Adrenal gland (tissue), 12 donors: Measurements from ENCODE around the gene FADS2. TPM values are rescaled to one million over a fixed set of nuclear protein-coding genes. Genes with fewer than 3 reads are reported as not detected.
A peak's percentile ranks its signal among the peaks of the same experiment; 100 is the strongest.

Experiments used
- DNase-seq, 7 donors: peaks; one replicate each; pipeline ENCODE4 v3.0.0-alpha.2; 2019 to 2020
- H3K27ac ChIP-seq, 5 donors: fragments of 200-600 bp; sonication (generic) in 4 of 5; 1 replicate in 3 of 5; 2 replicates in 2 of 5; pipeline versions ENCODE4 v1.5.1 to v1.8.0; 2016 to 2020; ENCODE audit warnings: mild to moderate bottlenecking in 1 of 5
- H3K27me3 ChIP-seq: fragments of 200-600 bp; 2 replicates; pipeline ENCODE4 v1.8.0; 2021
- H3K36me3 ChIP-seq, 2 donors: fragments of 200-600 bp; replicated peaks in 1 of 2; 1 replicate in 1 of 2; 2 replicates in 1 of 2; pipeline versions ENCODE4 v1.5.1 to v1.8.0; 2018 to 2022
- H3K4me1 ChIP-seq, 2 donors: fragments of 200-600 bp; replicated peaks in 1 of 2; 1 replicate in 1 of 2; 2 replicates in 1 of 2; pipeline versions ENCODE4 v1.5.1 to v1.8.0; 2018 to 2021
- H3K4me3 ChIP-seq, 4 donors: fragments of 200-600 bp; sonication (generic) in 3 of 4; one replicate each; pipeline ENCODE4 v1.5.1; 2016 to 2018
- H3K9me3 ChIP-seq, 3 donors: fragments of 200-600 bp; sonication (generic) in 1 of 3; replicated peaks in 1 of 3; 1 replicate in 2 of 3; 2 replicates in 1 of 3; pipeline versions ENCODE4 v1.5.1 to v1.8.0; 2016 to 2021
- CTCF ChIP-seq, 6 experiments: fragments of 450-650 bp in 4 of 6; fragments of 200-600 bp in 2 of 6; sonication (generic) in 1 of 6; IDR thresholded peaks; 1 replicate in 5 of 6; 2 replicates in 1 of 6; pipeline versions ENCODE4 v1.5.1 to v1.8.0; 2016 to 2021; ENCODE audit warnings: antibody characterized with exemption in 6 of 6, mild to moderate bottlenecking in 2 of 6, moderate library complexity in 1 of 6
- POLR2A ChIP-seq, 2 donors: fragments of 450-650 bp; IDR thresholded peaks; one replicate each; pipeline ENCODE4 v1.6.1; 2017; ENCODE audit warnings: antibody characterized with exemption in 2 of 2, mild to moderate bottlenecking in 2 of 2, moderate library complexity in 1 of 2
- WGBS, 4 donors: extraction: QIAGEN DNeasy Blood & Tissue Kit in 2 of 4; methylation state at CpG; one replicate each; pipeline versions ENCODE4 v1.1.5 to v1.1.7; 2013 to 2017; 5-methylcytosine and 5-hydroxymethylcytosine counted together
- intact Hi-C, 2 donors: fragments of 100-400 bp; cut with DNase I; formaldehyde crosslinking; loops; one replicate each; pipeline versions ENCODE4 v1.14.1 to v1.15.0; 2022 to 2023
- polyA plus RNA-seq, 3 donors: library from polyadenylated mRNA; stranded (reverse); fragments of 200-250 nt in 2 of 3; fragments of 350-450 nt in 1 of 3; fragmentation: Illumina TruSeq in 1 of 3; extraction: RNeasy Lipid Tissue Mini Kit (QIAGEN cat#74804) in 1 of 3; gene quantifications; one replicate each; pipeline ENCODE4 v1.2.3, GENCODE V29; 2013 to 2014
- total RNA-seq, 9 donors: library from RNA; depleted of rRNA in 4 of 9; stranded (reverse); fragments of >200 nt in 4 of 9; fragments of 120-200 nt in 1 of 9; fragmentation: NEBNext Ultra II Directional in 1 of 9; extraction: Animal tissue kit (Norgen Biotek cat#: 25700) in 1 of 9; gene quantifications; one replicate each; pipeline versions ENCODE4 v1.1.0 to v1.2.4, GENCODE V29; 2013 to 2023
- donor health status: healthy with polysubstance abuse.
- donor health status: Bipolar disorder and iron deficiency.
- donor health status: DM: yes; HTN: yes; CAD: no.
- donor health status: DM: no; HTN: no; CAD: no.
- donor health status: DM: no; HTN: no; CAD: no.
- donor health status: DM: yes; HTN: yes; CAD: no.

Gene FADS2
- total and polyA plus RNA-seq, 12 donors: 134 to 1,327 (median 488) TPM

GRCh38 chr11:61816736-61817455 lies 11.2 kb upstream of the FADS2 start, which contains the start of gene FADS1:
Gene FADS1 (minus strand): TSS chr11:61817003. CDS start chr11:61816929, 74 bp downstream.
- Histone ChIP-seq H3K27me3 (no peaks in the 10 kb centered on the region), H3K4me1 (peaks cover 9 to 13% of the 10 kb centered on the region in 2 donors), H3K4me3 (peak within 1 kb of the TSS; percentile 13 to 58 (median 42)), H3K36me3 (peaks cover 0 to 14% of the 10 kb centered on the region in 2 donors), H3K9me3 (no peaks in the 10 kb centered on the region), H3K27ac (peak within 1 kb of the TSS; percentile 95 to 99 (median 99))
- DNase-seq: peak; percentile 93 to 98 (median 95)
- TF ChIP-seq CTCF (IDR thresholded peaks at IDR 0.05) (peak; percentile 31 to 61 (median 50)), POLR2A (IDR thresholded peaks at IDR 0.05) (peak; percentile 68 to 71)
- 1 to 3% (median 2%) methylated on average over 5 to 73 of the region's 73 CpGs for WGBS, 4 donors
- intact Hi-C loops: no loop called here

- peak overlapping the region in 4 of 5 donors; percentile 98 to 99 (median 99) for H3K27ac ChIP-seq
These were observed 10.5 kb upstream of the FADS2 start for GRCh38 chr11:61817471-61818202.

GRCh38 chr11:61820174-61820573 lies 7.9 kb upstream of the FADS2 start:
- no peaks in the 10 kb centered on the region for H3K27me3 ChIP-seq
- no peak for DNase-seq
- no peak overlapping the region for H3K4me3 ChIP-seq
- TF ChIP-seq POLR2A (IDR thresholded peaks at IDR 0.05) (no peak), CTCF (IDR thresholded peaks at IDR 0.05) (no peak)
- no peaks in the 10 kb centered on the region for H3K9me3 ChIP-seq
- peaks cover 9 to 13% of the 10 kb centered on the region in 2 donors for H3K4me1 ChIP-seq
- peak overlapping the region in 1 of 5 donors; percentile 11 for H3K27ac ChIP-seq
- H3K36me3 ChIP-seq: no peaks in the 10 kb centered on the region
- intact Hi-C loops: no loop called here
- WGBS, 4 donors: 75 to 86% (median 83%) methylated on average over 2 of the region's 2 CpGs

More at GRCh38 chr11:61817471-61818202, 10.5 kb upstream of the FADS2 start:
- Histone ChIP-seq H3K36me3 (peaks cover 0 to 7% of the 10 kb centered on the region in 2 donors), H3K9me3 (no peaks in the 10 kb centered on the region), H3K4me1 (peaks cover 9 to 13% of the 10 kb centered on the region in 2 donors), H3K4me3 (peak overlapping the region in 1 of 4 donors; percentile 52), H3K27me3 (no peaks in the 10 kb centered on the region)
- intact Hi-C loops: no loop called here
- TF ChIP-seq CTCF (IDR thresholded peaks at IDR 0.05): no peak
- peak in 1 of 2 donors; percentile 21 for TF ChIP-seq POLR2A (IDR thresholded peaks at IDR 0.05)
- peak in 1 of 7 donors; percentile 51 for DNase-seq
- 52 to 64% (median 53%) methylated on average over 6 of the region's 6 CpGs for WGBS, 4 donors

- H3K9me3 ChIP-seq: no peaks in the 10 kb centered on the region
- no peak for DNase-seq
- H3K4me1 ChIP-seq: peaks cover 27 to 37% of the 10 kb centered on the region in 2 donors
- intact Hi-C loops: no loop called here
- WGBS, 4 donors: 15 to 31% (median 20%) methylated on average over 14 to 23 of the region's 23 CpGs
- peak overlapping the region in 3 of 4 donors; percentile 23 to 81 (median 53) for H3K4me3 ChIP-seq
- H3K36me3 ChIP-seq: no peaks in the 10 kb centered on the region
- no peaks in the 10 kb centered on the region for H3K27me3 ChIP-seq
- no peak for TF ChIP-seq POLR2A (IDR thresholded peaks at IDR 0.05)
- TF ChIP-seq CTCF (IDR thresholded peaks at IDR 0.05): no peak
- peak overlapping the region; percentile 87 to 98 (median 92) for H3K27ac ChIP-seq
These were observed 1.1 kb upstream of the FADS2 start for GRCh38 chr11:61826930-61827570.
